ENCODE measurements around the gene GMFB.

GRCh38 chr14:54480830-54481562 is 7.8 kb downstream of the GMFB start:
- TF ChIP-seq POLR2A (IDR thresholded peaks at IDR 0.05) (no peak), CTCF (IDR thresholded peaks at IDR 0.05) (no peak), POLR2AphosphoS5 (IDR thresholded peaks at IDR 0.05) (no peak)
